GM23248 (cell line): ENCODE results near the gene FRMD5.

Source experiments
- EZH2 ChIP-seq: fragments of 200-600 bp; sonication (generic); IDR thresholded peaks from 2 replicates; pipeline ENCODE4 v1.6.1; 2018; ENCODE audit warnings: antibody characterized with exemption, mild to moderate bottlenecking; ENCODE audit not compliant: insufficient read depth, poor library complexity, severe bottlenecking
- EZH2phosphoT487 ChIP-seq: fragments of 200-600 bp; sonication (generic); IDR thresholded peaks from 2 replicates; pipeline ENCODE4 v1.6.1; 2018; ENCODE audit warnings: antibody characterized with exemption, moderate library complexity, mild to moderate bottlenecking, low read depth; ENCODE audit not compliant: insufficient read depth

- no peak for TF ChIP-seq EZH2
- no peak for TF ChIP-seq EZH2phosphoT487
Measured at GRCh38 chr15:44132057-44132456, 63.0 kb downstream of the FRMD5 start.
